Stimulated activated CD4-positive, alpha-beta T cell treated with anti-CD3 and anti-CD28 coated beads, Interleukin-4, amount 100 ng/mL, for 48 hours (primary cell): ENCODE measurements around the gene BLTP3B.

Experiments used
- DNase-seq, 2 donors: peaks; one replicate each; pipeline ENCODE4 v3.0.0-alpha.2; 2020; ENCODE audit warnings: low read depth in 2 of 2

BLTP3B gene

GRCh38 chr12:100110276-100110675 is 32.4 kb downstream of the BLTP3B start:
- no peak for DNase-seq

GRCh38 chr12:100106861-100107260 is 35.8 kb downstream of the BLTP3B start:
- DNase-seq = no peak

GRCh38 chr12:100105661-100106060 is 37.0 kb downstream of the BLTP3B start:
- no peak for DNase-seq

- DNase-seq = no peak
Observed at GRCh38 chr12:100101000-100101399, 41.7 kb downstream of the BLTP3B start.
